ENCODE results near the gene CATSPERD.

Gene CATSPERD, protein sequence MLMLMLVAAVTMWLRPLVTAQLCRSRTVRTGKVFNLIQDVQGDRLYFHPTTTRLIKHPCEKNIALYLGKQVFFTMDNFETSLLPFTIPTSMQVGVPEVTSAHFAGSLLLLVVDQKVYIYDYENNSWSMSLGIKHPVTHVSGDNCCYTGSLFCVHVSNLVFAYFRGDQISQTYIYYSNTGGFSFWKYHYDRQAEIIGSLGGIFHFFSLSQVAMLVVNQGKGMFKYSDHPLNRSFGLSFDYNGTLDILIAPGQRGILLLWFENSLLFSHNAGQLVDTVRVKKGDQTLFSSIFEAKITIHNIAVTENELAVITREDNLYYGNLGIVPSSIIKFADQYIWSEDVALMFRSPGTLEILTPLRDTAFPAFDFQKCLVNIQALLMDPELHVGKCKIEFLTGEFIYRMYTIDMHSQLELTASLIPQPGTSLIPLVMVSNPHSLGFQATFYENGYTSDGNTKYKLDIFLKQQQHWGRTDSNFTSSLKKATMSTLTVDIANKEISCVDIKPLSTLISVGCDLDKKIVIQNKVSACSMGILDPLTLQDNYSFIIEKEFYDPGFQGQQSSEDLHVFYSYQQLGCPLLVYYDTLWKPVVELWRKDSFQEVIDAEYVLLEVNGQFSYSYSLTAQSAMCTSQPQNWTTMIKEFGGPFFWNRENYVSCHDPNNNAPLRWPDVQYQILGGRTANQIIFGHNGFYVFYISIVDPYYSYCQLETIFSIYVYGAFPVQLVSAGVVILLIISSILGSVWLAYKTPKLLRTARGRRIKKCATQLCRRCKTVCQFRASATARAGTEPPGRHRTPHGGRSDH

DNA sequence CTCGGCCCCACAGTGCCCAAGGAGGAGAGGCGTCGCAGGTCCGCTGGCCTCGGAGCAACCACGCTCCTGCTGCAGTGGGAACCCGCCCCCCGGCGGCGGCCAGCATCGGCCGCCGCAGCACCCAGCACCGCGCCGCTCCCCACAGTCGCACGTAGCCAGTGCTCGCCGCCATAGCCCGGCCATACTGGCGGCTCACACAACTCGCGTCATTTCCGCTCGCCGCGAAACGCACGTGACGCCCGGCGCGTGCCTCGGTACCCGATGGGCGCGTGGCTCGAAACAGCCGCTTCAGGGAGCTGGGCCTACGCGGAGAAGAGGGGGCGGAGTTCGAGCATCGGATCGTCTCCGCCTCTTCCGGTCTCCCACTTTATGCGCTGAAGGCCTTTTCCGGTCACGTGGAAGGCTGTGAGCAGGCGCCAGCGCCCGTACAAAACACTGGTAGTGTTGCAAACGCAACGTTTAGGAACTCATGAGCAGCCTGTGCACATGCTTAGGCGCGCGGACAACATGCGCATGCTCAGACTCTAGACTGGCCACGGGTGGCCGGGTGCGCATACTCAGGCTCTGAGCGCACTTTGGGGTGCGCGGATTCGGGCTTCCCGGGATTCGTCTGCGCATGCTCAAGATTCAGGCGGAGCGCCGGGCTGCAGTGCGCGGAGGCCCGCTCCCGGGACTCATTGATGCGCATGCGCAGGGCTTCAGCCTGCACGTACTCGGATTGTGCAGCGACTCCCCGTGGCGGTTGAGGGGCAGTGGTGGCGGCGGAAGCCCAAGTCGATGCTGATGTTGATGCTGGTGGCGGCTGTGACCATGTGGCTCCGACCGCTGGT is at the start of gene CATSPERD, which contains the start of gene LONP1:
Gene CATSPERD (plus strand): TSS at position 677 of the 830 bp plus-strand sequence. CDS start 101 bp downstream, at position 778.
Gene LONP1 (minus strand): TSS at position 186 of the 830 bp plus-strand sequence. CDS start 14 bp downstream, at position 172.
- peak; percentile 100 for DNase-seq

DNA sequence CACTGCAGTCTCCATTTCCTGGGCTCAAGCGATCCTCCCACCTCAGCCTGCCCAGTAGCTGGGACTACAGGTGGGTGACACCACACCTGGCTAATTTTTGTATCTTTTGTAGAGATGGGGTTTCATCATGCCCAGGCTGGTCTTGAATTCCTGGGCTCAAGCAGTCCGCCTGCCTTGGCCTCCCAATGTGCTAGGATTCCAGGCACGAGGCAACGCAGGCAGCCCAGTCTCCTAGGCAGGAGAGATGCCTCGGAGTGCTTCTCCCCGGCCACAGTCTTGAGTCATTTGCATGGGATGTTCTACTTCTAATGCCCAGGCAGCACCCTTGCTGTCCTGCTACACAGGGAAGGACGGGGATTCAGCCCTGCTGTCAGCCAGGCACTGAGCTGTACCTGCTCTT is 48.8 kb upstream of the CATSPERD start:
- DNase-seq = no peak

DNA sequence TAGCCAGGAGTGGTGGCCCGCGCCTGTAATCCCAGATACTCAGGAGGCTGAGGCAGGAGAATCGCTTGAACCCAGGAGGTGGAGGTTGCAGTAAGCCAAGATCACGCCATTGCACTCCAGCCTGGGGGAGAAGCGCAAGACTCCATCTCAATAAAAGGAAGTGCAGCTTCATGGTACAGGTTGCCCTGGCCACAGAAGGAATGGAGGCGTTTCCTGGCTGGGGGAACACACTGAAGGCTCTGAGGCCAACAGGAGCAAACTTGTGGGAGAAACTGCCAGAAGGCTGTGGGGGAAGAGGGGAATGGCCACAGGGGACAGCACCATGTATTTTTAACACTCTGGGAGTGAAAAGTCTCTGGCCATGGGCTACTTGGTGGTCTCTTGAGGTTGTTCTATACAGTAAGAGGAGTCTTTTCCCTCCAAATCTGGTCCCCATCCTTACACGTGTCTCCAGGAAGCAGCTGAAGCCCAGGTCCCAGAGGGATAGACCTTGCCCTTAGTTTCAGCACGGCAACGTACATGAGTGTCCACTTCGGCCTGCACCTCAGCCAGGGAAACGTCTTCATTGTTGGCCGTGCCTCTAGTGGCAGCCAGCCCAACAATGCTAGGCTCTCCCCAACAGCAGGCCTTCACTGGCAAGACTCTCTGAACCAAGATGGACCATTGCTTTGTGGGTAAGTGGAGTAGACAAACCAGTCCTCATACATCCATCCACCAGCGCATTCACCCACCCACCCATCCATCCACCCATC is 47.6 kb upstream of the CATSPERD start:
- no peak for DNase-seq

DNA sequence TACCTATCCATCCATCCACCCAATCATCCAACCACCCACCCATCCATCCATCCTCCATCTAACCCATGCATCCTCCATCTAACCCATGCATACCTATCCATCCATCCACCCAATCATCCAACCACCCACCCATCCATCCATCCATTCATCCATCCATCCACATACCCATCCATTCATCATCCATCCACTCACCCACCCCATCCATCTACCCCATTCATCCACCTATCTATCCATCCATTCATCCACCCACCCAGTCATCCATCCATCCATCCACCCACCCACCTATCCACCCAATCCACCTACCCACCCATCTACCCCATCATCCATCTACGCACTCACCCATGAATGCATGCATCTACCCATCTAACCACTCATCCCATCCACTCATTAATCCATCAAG is 46.7 kb upstream of the CATSPERD start:
- DNase-seq = no peak

DNA sequence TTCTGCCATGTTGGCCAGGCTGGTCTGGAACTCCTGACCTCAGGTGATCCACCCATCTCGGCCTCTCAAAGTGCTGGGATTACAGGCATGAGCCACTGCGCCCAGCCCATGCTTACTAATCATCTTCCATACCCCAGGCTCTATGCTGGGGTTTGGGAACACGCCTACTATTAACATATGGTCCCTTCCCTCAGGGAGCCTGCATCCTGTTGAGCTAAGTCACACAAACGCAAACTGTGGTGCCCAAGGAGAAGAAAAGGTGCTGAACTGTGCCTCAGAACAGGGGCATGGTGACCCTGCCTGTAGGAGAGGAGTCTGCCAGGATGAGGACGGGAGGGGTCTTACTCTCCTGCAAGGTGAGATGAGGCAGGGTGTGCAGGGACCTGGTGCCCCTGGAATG is 45.7 kb upstream of the CATSPERD start:
- DNase-seq = no peak

DNA sequence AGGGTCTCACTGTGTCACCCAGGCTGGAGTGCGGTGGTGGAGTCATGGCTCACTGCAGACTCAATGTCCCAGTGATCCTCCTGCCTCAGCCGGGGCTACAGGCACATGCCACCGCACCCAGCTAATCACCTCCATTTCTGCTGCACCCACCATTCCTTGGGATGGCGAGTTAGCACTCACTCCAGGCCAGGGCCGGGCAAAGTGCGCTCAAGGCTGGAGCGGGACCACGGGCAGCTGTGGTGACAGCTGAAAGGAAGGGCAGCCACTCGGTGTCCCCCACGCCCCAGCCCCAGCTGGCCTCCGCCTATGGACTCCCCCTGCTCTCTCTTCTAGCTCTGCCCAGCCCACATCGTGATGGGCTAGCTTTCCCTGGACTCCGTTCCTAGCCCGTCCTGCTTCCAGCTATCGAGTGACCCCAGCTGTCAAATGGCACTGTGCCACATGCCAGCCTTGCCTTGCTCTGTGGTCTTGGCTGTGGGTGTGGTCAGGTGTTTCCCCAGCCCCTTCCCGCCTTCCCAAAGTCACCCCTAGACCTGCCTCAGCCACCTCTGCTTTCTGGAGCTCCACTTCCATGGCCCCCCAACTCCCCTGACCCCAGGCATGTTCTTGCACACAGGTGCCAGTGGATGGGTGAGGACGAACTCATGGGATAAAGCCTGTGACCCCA is 44.2 kb upstream of the CATSPERD start:
- no peak for DNase-seq

DNA sequence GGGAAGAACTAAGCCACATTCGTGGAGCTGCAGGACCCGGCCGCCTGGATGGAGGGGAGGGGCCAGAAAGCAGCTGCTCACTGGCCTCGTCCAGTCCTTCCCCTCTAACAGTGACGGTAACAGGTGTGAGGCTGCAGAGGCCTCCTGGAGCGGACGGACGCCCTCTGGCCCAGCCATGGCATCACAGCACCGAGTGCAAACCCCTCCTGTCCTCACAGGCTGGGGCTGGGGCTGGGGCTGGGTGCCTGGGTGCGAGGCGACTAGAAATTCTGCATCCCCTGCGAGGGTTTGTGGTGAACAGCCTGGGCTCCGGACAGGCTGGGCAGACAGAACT is 43.7 kb upstream of the CATSPERD start:
- no peak for DNase-seq

DNA sequence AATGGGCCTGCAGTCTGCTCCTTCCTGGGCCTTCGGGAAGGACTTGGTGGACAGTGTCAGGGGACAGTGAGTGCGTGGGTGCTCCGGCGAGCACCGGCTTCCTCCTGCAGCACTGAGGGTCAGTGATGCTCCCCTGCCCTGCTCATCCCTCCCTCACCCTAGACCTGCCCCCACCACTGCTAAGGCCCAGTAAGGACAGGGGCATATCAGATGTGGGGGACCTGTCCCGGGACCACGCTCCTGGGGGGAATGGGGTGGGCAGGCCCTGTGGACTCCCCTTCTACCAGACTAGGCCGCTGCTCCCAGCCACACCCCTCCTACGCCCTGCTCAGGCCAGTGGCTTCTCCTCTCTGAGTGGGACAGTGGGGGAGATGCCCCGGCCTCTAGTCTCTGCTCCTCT is 43.3 kb upstream of the CATSPERD start:
- DNase-seq = no peak

DNA sequence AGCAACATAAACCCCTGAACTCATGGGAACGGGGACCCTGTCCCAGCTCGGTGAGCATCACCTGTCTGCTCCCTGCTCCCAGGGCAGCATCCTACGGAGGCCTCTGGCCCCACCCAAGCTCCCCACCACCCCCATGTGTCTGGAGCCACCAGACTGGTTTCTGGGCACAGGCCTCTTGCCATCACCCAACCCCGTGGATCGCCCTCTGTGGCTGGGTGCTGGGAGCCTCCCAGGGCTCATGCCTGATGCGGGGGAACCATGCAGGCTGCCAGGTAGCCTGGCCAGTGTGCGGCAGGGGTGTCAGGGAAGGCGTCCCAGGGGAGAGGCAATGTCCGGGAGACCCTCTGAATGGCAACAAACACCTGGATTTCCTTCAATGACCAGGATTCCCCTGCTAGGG is 42.9 kb upstream of the CATSPERD start:
- DNase-seq = no peak

DNA sequence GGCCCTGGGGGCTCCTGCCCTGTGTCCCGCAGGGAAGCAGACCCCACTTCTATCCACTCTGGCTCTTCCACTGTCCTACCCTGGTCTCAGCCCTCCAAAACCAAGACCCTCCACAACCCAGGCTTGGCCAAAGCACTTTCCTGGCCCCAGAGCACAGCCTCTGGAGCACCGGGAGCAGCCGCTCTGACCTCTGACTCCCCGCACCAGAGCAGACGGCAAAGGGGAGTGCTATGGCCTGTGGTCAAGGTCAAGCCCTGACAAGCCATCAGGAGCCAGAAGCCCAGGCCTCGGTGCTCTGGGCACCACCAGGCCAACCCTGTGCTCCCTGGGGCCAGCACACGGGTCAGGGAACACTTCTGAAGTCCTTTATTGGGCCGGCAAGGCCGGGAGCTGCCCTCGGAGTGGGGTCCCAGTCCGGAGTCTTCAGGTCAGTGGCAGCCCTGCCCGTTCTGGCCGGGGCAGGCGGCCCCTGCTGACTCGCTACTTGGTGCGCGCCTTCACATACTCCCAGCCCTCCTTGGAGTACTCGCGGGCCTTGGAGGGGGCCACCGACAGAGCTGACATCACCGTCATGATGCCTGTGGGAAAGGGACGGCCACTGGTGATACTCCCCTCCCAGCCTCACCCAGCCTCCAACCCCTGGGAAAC is 42.2 kb upstream of the CATSPERD start:
- DNase-seq = no peak

DNA sequence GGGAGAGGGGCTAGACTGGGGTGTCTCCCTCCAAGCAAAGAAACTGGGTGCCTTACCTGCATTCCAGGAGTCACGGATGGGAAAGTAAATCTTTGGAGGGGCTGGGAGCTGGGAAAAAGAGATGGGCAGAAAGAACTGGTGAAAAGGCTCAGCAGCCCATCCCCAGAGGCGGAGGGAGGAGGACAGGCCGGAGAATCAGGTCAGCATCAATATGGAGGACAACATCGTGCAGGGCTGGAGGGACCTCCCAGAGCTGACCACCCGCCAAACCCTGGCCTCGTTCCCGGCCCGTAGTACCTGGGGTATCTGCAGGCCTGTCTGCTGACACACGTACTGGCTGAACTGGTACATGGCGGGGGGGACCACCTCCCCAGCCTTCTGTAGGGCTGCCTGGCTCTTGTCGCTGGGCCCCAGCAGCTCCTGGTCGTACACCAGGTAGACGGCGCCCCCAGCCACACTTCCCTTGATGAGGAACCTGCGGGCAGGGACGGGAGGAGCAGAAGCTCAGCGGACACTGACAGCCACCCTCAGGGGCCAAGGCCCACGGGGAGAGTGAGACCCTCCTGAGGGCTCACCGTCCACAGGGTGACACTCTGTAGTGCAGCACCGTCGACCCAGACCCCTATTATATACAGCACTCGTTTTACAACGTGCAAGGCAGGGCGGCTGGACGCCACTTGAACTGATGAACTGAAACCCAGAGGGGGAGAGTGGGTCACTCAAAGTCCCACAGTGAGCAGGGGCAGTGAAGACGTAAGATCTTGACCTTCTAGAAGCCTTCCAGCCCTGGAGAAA is 41.0 kb upstream of the CATSPERD start:
- DNase-seq = peak; percentile 25

DNA sequence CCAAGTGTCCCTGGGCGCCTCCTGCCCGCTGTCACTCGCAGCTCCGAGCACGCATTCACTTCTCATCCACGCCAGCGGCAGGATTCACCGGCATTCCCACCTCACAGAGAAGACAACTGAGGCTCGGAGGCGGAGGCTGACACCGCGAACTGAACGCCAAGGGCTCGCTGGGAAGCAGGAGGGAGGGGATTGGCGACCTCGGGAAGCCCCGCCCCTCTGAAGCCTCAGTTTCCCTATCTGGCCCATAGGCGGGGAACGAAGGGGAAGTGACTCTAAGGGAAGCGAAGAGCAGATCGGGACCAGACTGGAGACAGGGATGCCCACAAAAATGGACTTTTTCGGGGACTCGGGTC is 40.4 kb upstream of the CATSPERD start:
- DNase-seq = no peak

DNA sequence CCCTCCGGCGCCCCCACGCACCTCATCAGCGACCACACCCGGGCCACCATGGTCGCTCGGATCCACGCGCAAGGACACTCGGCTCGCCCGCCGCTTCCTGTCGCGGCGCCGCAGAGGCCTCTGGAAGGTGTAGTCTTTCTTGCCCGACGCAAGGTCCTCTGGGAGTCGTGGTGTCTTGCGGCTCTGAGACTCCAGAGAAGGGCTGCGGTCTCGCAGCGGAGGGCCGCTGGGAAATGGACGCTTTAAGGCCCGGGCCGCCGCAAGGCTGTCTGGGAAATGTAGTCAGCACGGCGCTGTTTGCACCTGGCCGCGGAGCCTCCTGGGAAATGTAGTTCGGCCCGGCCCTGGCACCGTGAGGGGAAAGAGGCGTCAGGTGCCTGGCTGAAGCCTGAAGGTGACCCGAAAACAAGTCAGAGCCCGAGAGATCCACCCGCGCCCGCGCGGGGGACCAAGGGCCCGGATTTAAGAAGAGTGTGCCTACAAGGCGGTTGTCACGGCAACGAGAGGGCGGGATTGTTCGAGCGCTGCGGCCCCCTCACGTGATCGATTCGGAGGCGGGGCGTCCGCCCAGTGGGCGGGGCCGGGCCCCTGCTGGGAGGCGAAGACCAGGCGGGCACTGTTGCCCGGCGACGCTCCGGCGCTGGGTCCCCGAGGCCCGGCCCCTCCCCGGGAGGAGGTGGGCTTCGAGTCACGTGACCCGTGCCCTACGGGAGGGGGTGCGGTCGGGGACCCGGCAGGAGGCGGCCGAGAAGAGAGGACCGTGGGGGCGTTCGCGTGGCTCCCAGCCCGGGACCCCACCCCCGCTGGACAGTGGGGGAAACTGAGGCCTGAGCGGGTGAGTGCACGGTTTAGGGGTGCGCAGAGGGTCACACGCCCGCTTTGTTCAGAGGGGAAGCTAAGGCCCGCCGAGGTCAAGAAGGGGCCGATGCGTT is 39.7 kb upstream of the CATSPERD start, which contains the start of the genes HSD11B1L and MICOS13:
Gene HSD11B1L (plus strand): TSS at position 591 of the 932 bp plus-strand sequence. CDS start 3,806 bp downstream, outside the sequence.
Gene MICOS13 (minus strand): TSS at position 80 of the 932 bp plus-strand sequence. CDS start 30 bp downstream, at position 50.
- DNase-seq = peak; percentile 99

DNA sequence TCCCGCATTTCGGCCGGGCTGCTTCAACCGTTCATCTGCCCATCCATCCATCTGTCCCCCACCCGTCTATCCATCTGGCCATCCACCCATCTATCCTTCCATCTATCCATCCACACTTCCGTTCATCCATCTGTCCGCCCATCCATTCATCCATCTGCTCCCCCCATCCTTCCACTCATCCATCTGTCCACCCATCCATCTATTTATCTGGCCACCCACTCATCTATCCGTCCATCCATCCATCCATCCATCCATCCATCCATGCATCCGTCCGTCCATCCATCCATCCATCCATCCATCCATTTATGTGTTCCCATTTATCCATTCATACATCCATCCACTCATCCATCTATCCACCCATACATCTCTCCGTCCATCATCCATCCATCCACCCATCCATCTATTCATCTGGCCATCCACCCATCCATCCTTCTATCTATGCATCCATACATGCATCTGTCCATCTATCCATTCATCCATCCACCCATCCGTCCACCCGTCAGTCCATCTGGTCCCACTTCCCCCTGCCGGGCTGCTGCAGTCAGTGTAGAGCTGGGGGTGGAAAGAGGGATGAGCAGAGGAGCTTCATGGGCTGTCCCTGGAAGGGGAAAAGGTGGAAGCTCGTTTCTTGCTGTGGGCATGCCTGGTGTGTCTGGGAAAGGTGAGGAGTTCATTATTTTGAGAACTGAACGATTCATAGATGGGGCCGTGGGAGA is 38.9 kb upstream of the CATSPERD start:
- DNase-seq = no peak

DNA sequence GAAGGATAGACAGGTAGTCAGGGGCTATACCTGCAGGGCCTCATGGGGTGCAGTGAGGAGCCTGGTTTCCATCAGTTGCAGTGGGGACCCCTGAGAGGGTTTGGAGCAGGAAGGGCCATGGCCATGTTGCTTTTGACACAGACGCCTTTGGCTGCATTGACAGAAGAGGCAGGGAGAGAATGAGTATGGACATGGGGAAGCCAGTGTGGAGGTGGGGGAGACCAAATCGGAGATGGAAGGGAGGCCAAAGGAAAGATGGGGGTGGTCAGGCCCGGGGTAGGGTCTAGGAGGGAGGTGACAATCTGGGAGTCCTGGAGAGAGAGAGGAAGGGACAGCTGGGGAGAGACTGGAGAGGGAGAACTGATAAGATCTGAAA is 38.3 kb upstream of the CATSPERD start:
- no peak for DNase-seq

DNA sequence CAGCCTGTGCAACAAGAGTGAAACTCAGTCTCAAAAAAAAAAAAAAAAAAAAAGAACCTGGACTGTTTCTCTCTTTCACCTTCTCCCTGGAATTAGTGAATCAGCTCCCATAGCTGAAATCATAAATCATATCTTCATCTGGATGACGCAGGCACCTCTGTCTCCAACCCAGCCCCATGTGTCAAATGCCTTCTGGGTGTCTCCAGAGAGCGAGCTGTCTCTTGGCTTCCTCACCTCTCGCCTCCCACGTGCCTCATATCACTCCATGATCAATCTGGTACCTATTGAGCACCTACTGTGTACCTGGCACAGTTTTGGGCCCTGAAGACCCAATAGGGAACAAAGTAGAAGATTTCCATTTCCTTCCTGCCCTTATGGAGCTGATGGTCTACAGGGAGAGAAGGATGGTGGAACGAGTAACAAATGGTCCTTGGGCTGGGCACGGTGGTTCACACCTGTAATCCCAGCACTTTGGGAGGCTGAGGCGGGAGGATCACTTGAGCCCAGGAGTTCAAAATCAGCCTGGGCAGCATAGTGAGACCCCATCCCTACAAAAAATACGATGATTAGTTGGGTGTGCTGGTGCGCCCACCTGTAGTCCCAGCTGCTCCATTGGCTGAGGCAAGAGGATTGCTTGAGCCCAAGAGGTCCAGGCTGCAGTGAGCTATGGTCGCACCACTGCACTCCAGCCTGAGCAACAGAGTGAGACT is 37.1 kb upstream of the CATSPERD start:
- DNase-seq = no peak

DNA sequence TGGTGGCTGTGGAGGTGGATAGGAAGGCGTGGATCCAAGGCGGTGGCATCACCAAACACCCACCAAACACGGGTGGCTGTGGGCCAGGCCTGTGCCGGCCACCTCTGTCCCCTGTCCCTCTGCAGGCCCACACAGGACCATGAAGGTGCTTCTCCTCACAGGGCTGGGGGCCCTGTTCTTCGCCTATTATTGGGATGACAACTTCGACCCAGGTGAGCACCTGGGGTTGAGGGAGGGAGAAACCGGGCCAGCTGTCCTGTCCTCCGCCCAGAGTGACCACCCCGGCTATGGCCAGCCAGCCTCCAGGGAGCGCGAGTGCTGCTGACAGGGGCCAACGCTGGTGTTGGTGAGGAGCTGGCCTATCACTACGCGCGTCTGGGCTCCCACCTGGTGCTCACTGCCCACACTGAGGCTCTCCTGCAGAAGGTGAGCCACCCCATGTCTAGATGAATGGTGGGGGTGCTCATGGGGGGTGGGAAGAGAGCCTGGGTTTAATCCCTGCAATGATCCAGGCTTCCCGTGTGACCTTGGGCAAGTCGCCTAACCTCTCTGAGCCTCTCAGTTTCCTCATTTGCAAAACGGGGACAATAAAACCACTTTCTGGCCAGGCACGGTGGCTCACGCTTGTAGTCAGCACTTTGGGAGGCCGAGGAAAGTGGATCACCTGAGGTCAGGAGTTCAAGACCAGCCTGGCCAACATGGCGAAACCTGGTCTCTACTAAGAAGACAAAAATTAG is 35.6 kb upstream of the CATSPERD start:
- DNase-seq = no peak
